WI38 (cell line): ENCODE results near the gene RTBDN.
"Not testable (repeated sequence)": the region's sequence is repeated elsewhere in the genome, so short reads cannot be mapped to it uniquely, and the experiment has no call there.

Experiments used
- H3K4me3 ChIP-seq: 2 replicates; pipeline ENCODE4 v1.5.1; 2011; ENCODE audit warnings: low read depth, mild to moderate bottlenecking, control low read depth, low read length
- CTCF ChIP-seq: IDR thresholded peaks from 2 replicates; pipeline ENCODE4 v1.5.1; 2012; ENCODE audit warnings: low read depth, mild to moderate bottlenecking, control low read depth, low read length

The RTBDN gene

GRCh38 chr19:12847159-12848139 lies 13.1 kb upstream of the RTBDN start:
- H3K4me3 ChIP-seq = peak overlapping the region; percentile 29; the same call in 1 of the 2 replicates

GRCh38 chr19:12846613-12847012 lies 12.2 kb upstream of the RTBDN start:
- H3K4me3 ChIP-seq = not testable (repeated sequence)

More at GRCh38 chr19:12847159-12848139, 13.1 kb upstream of the RTBDN start:
- peak; percentile 92 for TF ChIP-seq CTCF

GRCh38 chr19:12843999-12844732 lies 9.8 kb upstream of the RTBDN start:
- no peak for TF ChIP-seq CTCF
- H3K4me3 ChIP-seq = no peak overlapping the region

GRCh38 chr19:12843328-12843727 lies 8.9 kb upstream of the RTBDN start:
- no peak overlapping the region for H3K4me3 ChIP-seq
- TF ChIP-seq CTCF = no peak

- H3K4me3 ChIP-seq = no peak overlapping the region
- TF ChIP-seq CTCF = no peak
Observed at GRCh38 chr19:12842511-12842910, 8.1 kb upstream of the RTBDN start.

- peak overlapping the region; percentile 12; the same call in 1 of the 2 replicates for H3K4me3 ChIP-seq
- no peak for TF ChIP-seq CTCF
Observed at GRCh38 chr19:12841094-12841493, 6.7 kb upstream of the RTBDN start.

- no peak for TF ChIP-seq CTCF
- H3K4me3 ChIP-seq = peak overlapping the region; percentile 12; the same call in 1 of the 2 replicates
Observed at GRCh38 chr19:12840091-12841079, 6.0 kb upstream of the RTBDN start.
